HepG2 (cell line): ENCODE results near the gene ITGB1. TPM values are rescaled to one million over a fixed set of nuclear protein-coding genes. Genes with fewer than 3 reads are reported as not detected.

Source experiments
- CEBPG ChIP-seq: IDR thresholded peaks from 2 replicates; pipeline ENCODE4 v1.6.1; 2016
- FIP1L1 ChIP-seq: fragments of 200-400 bp; formaldehyde crosslinking; IDR thresholded peaks from 2 replicates; pipeline ENCODE4 v1.6.1; 2018; ENCODE audit warnings: low read depth, mild to moderate bottlenecking, low read length, moderate library complexity, borderline replicate concordance; ENCODE audit not compliant: insufficient read depth
- GPBP1L1 ChIP-seq: sonication (generic); formaldehyde crosslinking; IDR thresholded peaks from 2 replicates; pipeline ENCODE4 v1.5.0; 2020; ENCODE audit warnings: mild to moderate bottlenecking, missing genetic modification reagents
- HIC2 ChIP-seq: sonication (generic); formaldehyde crosslinking; IDR thresholded peaks from 2 replicates; pipeline ENCODE4 v1.9.0; 2022; ENCODE audit warnings: low read depth, missing genetic modification reagents
- HNRNPL ChIP-seq: fragments of 200-400 bp; formaldehyde crosslinking; IDR thresholded peaks from 2 replicates; pipeline ENCODE4 v1.6.1; 2017; ENCODE audit warnings: mild to moderate bottlenecking, low read depth, low read length
- HNRNPUL1 ChIP-seq: fragments of 200-400 bp; formaldehyde crosslinking; IDR thresholded peaks from 2 replicates; pipeline ENCODE4 v1.6.1; 2017; ENCODE audit warnings: low read depth, mild to moderate bottlenecking, low read length, moderate library complexity
- MAFF ChIP-seq: IDR thresholded peaks from 2 replicates; pipeline ENCODE4 v1.6.1; 2011; ENCODE audit warnings: low read depth, low read length, improper control_type of control experiment
- SIX4 ChIP-seq: sonication (generic); formaldehyde crosslinking; IDR thresholded peaks from 2 replicates; pipeline ENCODE4 v1.4.0; 2020; ENCODE audit warnings: missing genetic modification reagents
- SMAD1 ChIP-seq: sonication (generic); formaldehyde crosslinking; IDR thresholded peaks from 2 replicates; pipeline ENCODE4 v1.4.0; 2020; ENCODE audit warnings: missing genetic modification reagents, low read depth, mild to moderate bottlenecking, borderline replicate concordance
- THRA ChIP-seq: sonication (generic); formaldehyde crosslinking; IDR thresholded peaks from 2 replicates; pipeline ENCODE4 v1.4.0; 2020; ENCODE audit warnings: missing genetic modification reagents, borderline replicate concordance
- ZBTB37 ChIP-seq: sonication (generic); formaldehyde crosslinking; IDR thresholded peaks from 2 replicates; pipeline ENCODE4 v1.4.0; 2020; ENCODE audit warnings: mild to moderate bottlenecking, missing genetic modification reagents
- ZFP82 ChIP-seq: sonication (generic); formaldehyde crosslinking; IDR thresholded peaks from 2 replicates; pipeline ENCODE4 v1.5.1; 2020; ENCODE audit warnings: mild to moderate bottlenecking, missing genetic modification reagents, borderline replicate concordance
- ZMYM3 ChIP-seq: sonication (generic); formaldehyde crosslinking; IDR thresholded peaks from 2 replicates; pipeline ENCODE4 v1.5.1; 2020; ENCODE audit warnings: mild to moderate bottlenecking, missing genetic modification reagents
- ZNF180 ChIP-seq: sonication (generic); formaldehyde crosslinking; IDR thresholded peaks from 2 replicates; pipeline ENCODE4 v1.4.0; 2020; ENCODE audit warnings: low read depth, missing genetic modification reagents, borderline replicate concordance
- ZNF749 ChIP-seq: sonication (generic); formaldehyde crosslinking; IDR thresholded peaks from 2 replicates; pipeline ENCODE4 v1.8.0; 2022; ENCODE audit warnings: mild to moderate bottlenecking, missing genetic modification reagents, moderate library complexity, borderline replicate concordance
- ZNF784 ChIP-seq: sonication (generic); formaldehyde crosslinking; IDR thresholded peaks from 2 replicates; pipeline ENCODE4 v1.5.1; 2020; ENCODE audit warnings: missing genetic modification reagents, mild to moderate bottlenecking, borderline replicate concordance
- ZNF850 ChIP-seq: sonication (generic); formaldehyde crosslinking; conservative IDR thresholded peaks from 2 replicates; pipeline ENCODE4 v1.9.0; 2021; ENCODE audit warnings: mild to moderate bottlenecking, missing genetic modification reagents
- ZSCAN21 ChIP-seq: sonication (generic); formaldehyde crosslinking; IDR thresholded peaks from 2 replicates; pipeline ENCODE4 v1.8.0; 2022; ENCODE audit warnings: mild to moderate bottlenecking, missing genetic modification reagents, moderate library complexity, borderline replicate concordance
- ZUFSP ChIP-seq: sonication (generic); formaldehyde crosslinking; IDR thresholded peaks from 2 replicates; pipeline ENCODE4 v1.9.0; 2021; ENCODE audit warnings: missing genetic modification reagents, mild to moderate bottlenecking, borderline replicate concordance
- polyA plus RNA-seq, 8 experiments: library from polyadenylated mRNA; depleted of rRNA in 3 of 8; stranded (reverse) in 7 of 8; unstranded in 1 of 8; fragments of >200 nt; fragmentation: Illumina TruSeq in 4 of 8; extraction: Trizol in 4 of 8; gene quantifications; 2 replicates each; pipeline versions ENCODE4 v1.2.1 to v1.2.3, GENCODE V29; 2011 to 2016; ENCODE audit warnings: low read depth in 4 of 8, missing spikeins in 1 of 8, mixed read lengths in 1 of 8; ENCODE audit not compliant: insufficient read depth in 1 of 8
- total RNA-seq, 5 experiments: library from RNA; depleted of rRNA; stranded (reverse); fragments of >200 nt; fragmentation: Illumina TruSeq; extraction: Trizol; gene quantifications; 2 replicates each; pipeline ENCODE4 v1.2.3, GENCODE V29; 2016; ENCODE audit warnings: low read depth in 1 of 5

Gene ITGB1
- total and polyA plus RNA-seq, 2 of the 13 experiments (the other 11 are each of a cell fraction or from before 2014, with no cell fraction given): 190 to 204 TPM

GRCh38 chr10:32980558-32981468 lies 22.8 kb upstream of the ITGB1 start (continued):
- no peak for TF ChIP-seq HNRNPUL1
- TF ChIP-seq CEBPG (CRISPR knock-in tag): 0 out of 2 replicates have a peak, but pooled peaks have one; percentile 5
- TF ChIP-seq ZNF180 (CRISPR knock-in tag): no peak
- TF ChIP-seq THRA (CRISPR knock-in tag): 0 out of 2 replicates have a peak, but pooled peaks have one; percentile 41
- TF ChIP-seq HIC2 (CRISPR knock-in tag): peak; percentile 65; the same call in 1 of the 2 replicates
- TF ChIP-seq HNRNPL: peak; percentile 56; the same call in 1 of the 2 replicates
- no peak for TF ChIP-seq GPBP1L1 (CRISPR knock-in tag)
- no peak for TF ChIP-seq MAFF
- no peak for TF ChIP-seq SMAD1 (CRISPR knock-in tag)
- TF ChIP-seq SIX4: no peak; the same call in 1 of the 2 replicates
- no peak for TF ChIP-seq ZNF850 (CRISPR knock-in tag)
- no peak for TF ChIP-seq FIP1L1
- TF ChIP-seq ZNF784 (CRISPR knock-in tag): no peak
- TF ChIP-seq ZMYM3 (CRISPR knock-in tag): peak; percentile 85
- peak; percentile 22; the same call in 1 of the 2 replicates for TF ChIP-seq ZFP82
- TF ChIP-seq ZNF749 (CRISPR knock-in tag): no peak
- 0 out of 2 replicates have a peak, but pooled peaks have one; percentile 59 for TF ChIP-seq ZSCAN21 (CRISPR knock-in tag)
- TF ChIP-seq ZBTB37 (CRISPR knock-in tag): no peak
- TF ChIP-seq ZUFSP: no peak
